Measurements from ENCODE around the gene USP8. TPM values are rescaled to one million over a fixed set of nuclear protein-coding genes. Genes with fewer than 3 reads are reported as not detected.

USP8 gene
- total RNA-seq, 2 donors from 2014 or later = 32.4 to 34.6 TPM

GRCh38 chr15:50426428-50426827 is 2.2 kb downstream of the USP8 start:
- Histone ChIP-seq H3K36me3 (replicated peaks in 1 of 2; ENCODE audit: insufficient read depth in 1 of 2, low read depth in 2 of 2) (no peaks in the 10 kb centered on the region), H3K9me3 (no peaks in the 10 kb centered on the region), H3K4me3 (no peak overlapping the region), H3K4me1 (peaks cover 40% of the 10 kb centered on the region), H3K27ac (no peak overlapping the region), H3K27me3 (no peaks in the 10 kb centered on the region)
- no peak for DNase-seq
- no peak for TF ChIP-seq CTCF (IDR thresholded peaks at IDR 0.05)
- ATAC-seq = no peak
- intact Hi-C loops (cut with DNase I) = no loop called here
- WGBS, 2 donors = 82 to 90% methylated on average over 9 of the region's 9 CpGs

GRCh38 chr15:50431204-50431603 is 7.0 kb downstream of the USP8 start:
- H3K4me1 ChIP-seq = peaks cover 44% of the 10 kb centered on the region
- H3K27me3 ChIP-seq = no peaks in the 10 kb centered on the region
- no peak for DNase-seq
- intact Hi-C loops (cut with DNase I) = no loop called here
- H3K36me3 ChIP-seq (replicated peaks in 1 of 2; ENCODE audit: insufficient read depth in 1 of 2, low read depth in 2 of 2) = no peaks in the 10 kb centered on the region
- 90 to 100% methylated on average over 1 of the region's 1 CpG for WGBS, 2 donors
- H3K9me3 ChIP-seq = no peaks in the 10 kb centered on the region
- no peak overlapping the region for H3K4me3 ChIP-seq
- TF ChIP-seq CTCF (IDR thresholded peaks at IDR 0.05) (no peak), POLR2A (IDR thresholded peaks at IDR 0.05) (no peak)
- no peak overlapping the region for H3K27ac ChIP-seq
- ATAC-seq = no peak

GRCh38 chr15:50432230-50432629 is 8.0 kb downstream of the USP8 start:
- Histone ChIP-seq H3K4me3 (no peak overlapping the region), H3K4me1 (peaks cover 41% of the 10 kb centered on the region), H3K27me3 (no peaks in the 10 kb centered on the region), H3K9me3 (no peaks in the 10 kb centered on the region), H3K27ac (no peak overlapping the region), H3K36me3 (replicated peaks in 1 of 2; ENCODE audit: insufficient read depth in 1 of 2, low read depth in 2 of 2) (no peaks in the 10 kb centered on the region)
- TF ChIP-seq POLR2A (IDR thresholded peaks at IDR 0.05) (no peak), CTCF (IDR thresholded peaks at IDR 0.05) (no peak)
- DNase-seq (no peak), ATAC-seq (no peak)
- 78 to 89% methylated on average over 2 of the region's 2 CpGs for WGBS, 2 donors
- intact Hi-C loops (cut with DNase I) = no loop called here

GRCh38 chr15:50435772-50436171 is 11.6 kb downstream of the USP8 start:
- H3K27ac ChIP-seq = no peak overlapping the region
- H3K4me1 ChIP-seq = peaks cover 34% of the 10 kb centered on the region
- DNase-seq (no peak), ATAC-seq (no peak)
- TF ChIP-seq POLR2A (IDR thresholded peaks at IDR 0.05) (no peak), CTCF (IDR thresholded peaks at IDR 0.05) (no peak)
- no peaks in the 10 kb centered on the region for H3K9me3 ChIP-seq
- peaks cover 0 to 5% of the 10 kb centered on the region in 2 donors for H3K36me3 ChIP-seq (replicated peaks in 1 of 2; ENCODE audit: insufficient read depth in 1 of 2, low read depth in 2 of 2)
- intact Hi-C loops (cut with DNase I) = no loop called here
- no peaks in the 10 kb centered on the region for H3K27me3 ChIP-seq
- H3K4me3 ChIP-seq = no peak overlapping the region
- 32 to 37% methylated on average over 2 of the region's 2 CpGs for WGBS, 2 donors

- DNase-seq (no peak), ATAC-seq (no peak)
- no peak overlapping the region for H3K4me3 ChIP-seq
- peaks cover 0 to 9% of the 10 kb centered on the region in 2 donors for H3K36me3 ChIP-seq (replicated peaks in 1 of 2; ENCODE audit: insufficient read depth in 1 of 2, low read depth in 2 of 2)
- H3K4me1 ChIP-seq = peaks cover 25% of the 10 kb centered on the region
- no peak for TF ChIP-seq POLR2A (IDR thresholded peaks at IDR 0.05)
- TF ChIP-seq CTCF (IDR thresholded peaks at IDR 0.05) = no peak
- 91 to 94% methylated on average over 8 of the region's 8 CpGs for WGBS, 2 donors
- intact Hi-C loops (cut with DNase I) = no loop called here
- H3K27me3 ChIP-seq = no peaks in the 10 kb centered on the region
- H3K27ac ChIP-seq = no peak overlapping the region
- H3K9me3 ChIP-seq = no peaks in the 10 kb centered on the region
These were observed 14.0 kb downstream of the USP8 start for GRCh38 chr15:50438251-50438650.

Data from body of pancreas (tissue), 4 donors.